Suprapubic skin (tissue), 4 donors: Measurements from ENCODE around the gene SERINC1. TPM values are rescaled to one million over a fixed set of nuclear protein-coding genes. Genes with fewer than 3 reads are reported as not detected.
A peak's percentile ranks its signal among the peaks of the same experiment; 100 is the strongest.

ENCODE experiments used
- DNase-seq, 2 donors: peaks; one replicate each; pipeline ENCODE4 v3.0.0-alpha.2; 2019; ENCODE audit warnings: low spot score in 2 of 2
- H3K27ac ChIP-seq: fragments of 200-600 bp; sonication (generic); one replicate; pipeline ENCODE4 v1.5.1; 2019
- H3K27me3 ChIP-seq: fragments of 200-600 bp; sonication (generic); one replicate; pipeline ENCODE4 v1.5.1; 2019
- H3K36me3 ChIP-seq: fragments of 200-600 bp; sonication (generic); one replicate; pipeline ENCODE4 v1.5.1; 2019
- H3K4me1 ChIP-seq: fragments of 200-600 bp; sonication (generic); one replicate; pipeline ENCODE4 v1.5.1; 2019
- H3K4me3 ChIP-seq: fragments of 200-600 bp; sonication (generic); one replicate; pipeline ENCODE4 v1.5.1; 2019; ENCODE audit warnings: mild to moderate bottlenecking
- H3K9me3 ChIP-seq: fragments of 200-600 bp; sonication (generic); one replicate; pipeline ENCODE4 v1.5.1; 2019
- EP300 ChIP-seq: sonication (generic); formaldehyde crosslinking; IDR thresholded peaks from one replicate; pipeline ENCODE4 v1.6.1; 2017; ENCODE audit warnings: antibody characterized with exemption
- POLR2A ChIP-seq, 2 donors: fragments of 450-650 bp; IDR thresholded peaks; one replicate each; pipeline ENCODE4 v1.6.1; 2017; ENCODE audit warnings: antibody characterized with exemption in 2 of 2, mild to moderate bottlenecking in 2 of 2, moderate library complexity in 2 of 2
- POLR2AphosphoS5 ChIP-seq, 3 donors: sonication (generic); formaldehyde crosslinking; IDR thresholded peaks; one replicate each; pipeline ENCODE4 v1.6.1; 2017; ENCODE audit warnings: antibody characterized with exemption in 3 of 3
- WGBS: methylation state at CpG from one replicate; pipeline ENCODE4 v1.1.5; 2018; 5-methylcytosine and 5-hydroxymethylcytosine counted together
- total RNA-seq, 4 donors: library from RNA; depleted of rRNA; stranded (reverse); fragments of >200 nt; gene quantifications; one replicate each; pipeline ENCODE4 v1.1.0, GENCODE V29; 2016
- TF ChIP-seq, protein P1 (sequence below), 2 donors: fragments of 200-600 bp in 1 of 2; fragments of 450-650 bp in 1 of 2; sonication (generic) in 1 of 2; IDR thresholded peaks; one replicate each; pipeline ENCODE4 v1.5.1; 2016 to 2019; ENCODE audit warnings: antibody characterized with exemption in 2 of 2, mild to moderate bottlenecking in 1 of 2, moderate library complexity in 1 of 2

The SERINC1 gene
- total RNA-seq, 4 donors from 2014 or later, result 107 to 132 (median 119) TPM

DNA sequence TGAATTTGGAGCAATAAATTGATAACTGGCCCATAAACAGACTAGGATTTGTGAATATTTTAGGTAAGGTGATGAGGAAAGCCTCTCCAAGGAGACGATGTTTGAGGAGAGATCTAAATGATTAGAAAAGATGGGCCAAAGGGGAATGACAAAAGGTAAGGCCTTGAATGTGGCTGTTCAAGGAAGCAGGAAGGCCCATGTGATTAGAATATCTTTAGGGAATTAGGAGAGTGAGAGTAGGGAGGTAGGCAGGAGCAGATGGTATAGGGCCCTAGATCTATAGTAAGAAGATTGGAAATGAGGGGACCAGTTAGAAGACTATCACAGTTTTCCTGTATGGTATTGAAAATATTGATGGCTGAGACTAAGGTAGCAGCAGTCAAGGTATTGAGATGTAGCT, 65.4 kb downstream of the SERINC1 start:
- Histone ChIP-seq H3K27ac (no peak overlapping the region), H3K4me3 (no peak overlapping the region), H3K36me3 (no peaks in the 10 kb centered on the region), H3K9me3 (no peaks in the 10 kb centered on the region), H3K27me3 (no peaks in the 10 kb centered on the region), H3K4me1 (peaks cover 4% of the 10 kb centered on the region)
- 88% methylated on average over 1 of the region's 1 CpG for WGBS
- no peak for DNase-seq
- TF ChIP-seq, protein P1, sequence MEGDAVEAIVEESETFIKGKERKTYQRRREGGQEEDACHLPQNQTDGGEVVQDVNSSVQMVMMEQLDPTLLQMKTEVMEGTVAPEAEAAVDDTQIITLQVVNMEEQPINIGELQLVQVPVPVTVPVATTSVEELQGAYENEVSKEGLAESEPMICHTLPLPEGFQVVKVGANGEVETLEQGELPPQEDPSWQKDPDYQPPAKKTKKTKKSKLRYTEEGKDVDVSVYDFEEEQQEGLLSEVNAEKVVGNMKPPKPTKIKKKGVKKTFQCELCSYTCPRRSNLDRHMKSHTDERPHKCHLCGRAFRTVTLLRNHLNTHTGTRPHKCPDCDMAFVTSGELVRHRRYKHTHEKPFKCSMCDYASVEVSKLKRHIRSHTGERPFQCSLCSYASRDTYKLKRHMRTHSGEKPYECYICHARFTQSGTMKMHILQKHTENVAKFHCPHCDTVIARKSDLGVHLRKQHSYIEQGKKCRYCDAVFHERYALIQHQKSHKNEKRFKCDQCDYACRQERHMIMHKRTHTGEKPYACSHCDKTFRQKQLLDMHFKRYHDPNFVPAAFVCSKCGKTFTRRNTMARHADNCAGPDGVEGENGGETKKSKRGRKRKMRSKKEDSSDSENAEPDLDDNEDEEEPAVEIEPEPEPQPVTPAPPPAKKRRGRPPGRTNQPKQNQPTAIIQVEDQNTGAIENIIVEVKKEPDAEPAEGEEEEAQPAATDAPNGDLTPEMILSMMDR (IDR thresholded peaks at IDR 0.05), result no peak
- no peak for TF ChIP-seq POLR2A (IDR thresholded peaks at IDR 0.05)
- no peak for TF ChIP-seq POLR2AphosphoS5 (IDR thresholded peaks at IDR 0.05)
- no peak for TF ChIP-seq EP300

DNA sequence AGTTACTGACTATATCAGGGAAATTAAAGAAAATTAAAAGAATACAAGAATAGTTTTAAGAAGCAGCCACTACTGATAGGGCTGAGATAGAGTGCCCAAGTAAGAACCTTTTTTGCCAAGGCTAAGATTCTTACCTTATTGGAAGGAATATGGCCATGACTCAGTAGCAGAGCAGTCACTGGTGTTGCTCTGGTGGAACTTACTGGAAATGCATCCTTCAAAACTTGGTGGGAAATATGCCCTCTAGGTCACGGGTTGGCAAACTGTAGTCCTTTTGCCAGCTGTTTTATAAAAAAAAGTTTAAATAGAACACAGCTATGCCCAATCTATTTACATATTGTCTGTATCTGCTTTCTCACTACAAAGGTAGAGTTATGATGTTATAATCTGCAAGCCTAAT, 66.2 kb downstream of the SERINC1 start:
- TF ChIP-seq EP300 (no peak), POLR2A (IDR thresholded peaks at IDR 0.05) (no peak), POLR2AphosphoS5 (IDR thresholded peaks at IDR 0.05) (no peak)
- TF ChIP-seq, protein P1 (IDR thresholded peaks at IDR 0.05), result no peak
- H3K4me1 ChIP-seq, result peaks cover 12% of the 10 kb centered on the region
- H3K27ac ChIP-seq, result no peak overlapping the region
- H3K36me3 ChIP-seq, result no peaks in the 10 kb centered on the region
- no peaks in the 10 kb centered on the region for H3K9me3 ChIP-seq
- no peaks in the 10 kb centered on the region for H3K27me3 ChIP-seq
- no peak overlapping the region for H3K4me3 ChIP-seq
- no peak for DNase-seq
- WGBS, result 93% methylated on average over 1 of the region's 1 CpG

DNA sequence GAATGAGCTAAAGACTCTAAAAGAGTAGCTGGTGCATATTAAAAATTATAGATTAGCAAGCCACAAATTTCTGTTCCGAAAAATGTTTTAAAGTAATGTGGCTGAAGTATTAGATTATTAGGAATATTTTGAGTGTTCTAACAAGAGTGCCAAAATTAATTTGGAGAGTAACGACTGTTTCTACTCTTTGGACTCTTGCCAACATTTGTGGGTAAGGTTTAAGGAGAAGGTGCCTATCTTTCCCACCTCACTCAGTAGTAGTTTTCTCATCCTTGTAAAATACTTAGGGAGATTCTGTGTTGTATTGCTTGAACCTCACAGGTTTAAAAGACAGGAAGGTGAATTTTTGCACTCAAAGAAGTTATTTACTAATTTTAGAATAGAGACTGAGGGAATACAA, 67.2 kb downstream of the SERINC1 start:
- peaks cover 14% of the 10 kb centered on the region for H3K4me1 ChIP-seq
- 60% methylated on average over 2 of the region's 2 CpGs for WGBS
- no peaks in the 10 kb centered on the region for H3K36me3 ChIP-seq
- no peak for DNase-seq
- TF ChIP-seq POLR2A (IDR thresholded peaks at IDR 0.05) (no peak), EP300 (no peak), POLR2AphosphoS5 (IDR thresholded peaks at IDR 0.05) (no peak)
- TF ChIP-seq, protein P1 (IDR thresholded peaks at IDR 0.05), result no peak
- H3K27me3 ChIP-seq, result no peaks in the 10 kb centered on the region
- no peak overlapping the region for H3K27ac ChIP-seq
- no peak overlapping the region for H3K4me3 ChIP-seq
- no peaks in the 10 kb centered on the region for H3K9me3 ChIP-seq

DNA sequence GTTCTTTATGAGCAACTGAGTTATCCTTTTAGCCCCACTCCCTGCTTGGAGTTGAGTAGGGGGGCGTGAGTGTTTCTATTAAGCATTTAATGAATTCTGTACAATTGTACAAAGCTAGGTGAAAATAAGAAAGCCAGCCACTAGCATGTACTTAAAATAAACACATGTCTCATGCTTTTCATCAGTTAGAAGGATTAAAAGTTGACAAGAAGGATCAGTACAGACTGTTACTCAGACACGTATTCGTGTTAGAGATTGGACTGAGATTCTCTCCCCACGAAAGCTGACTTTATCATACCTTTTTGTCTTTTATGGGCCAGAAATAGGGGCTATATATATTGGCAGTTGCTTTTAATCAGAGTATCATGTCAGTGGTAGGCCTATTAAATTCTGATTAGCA, 70.5 kb downstream of the SERINC1 start:
- Histone ChIP-seq H3K4me3 (no peak overlapping the region), H3K27ac (no peak overlapping the region), H3K27me3 (no peaks in the 10 kb centered on the region), H3K9me3 (no peaks in the 10 kb centered on the region), H3K4me1 (peaks cover 22% of the 10 kb centered on the region), H3K36me3 (no peaks in the 10 kb centered on the region)
- no peak for TF ChIP-seq POLR2AphosphoS5 (IDR thresholded peaks at IDR 0.05)
- no peak for TF ChIP-seq POLR2A (IDR thresholded peaks at IDR 0.05)
- TF ChIP-seq, protein P1 (IDR thresholded peaks at IDR 0.05), result no peak
- no peak for TF ChIP-seq EP300
- no peak for DNase-seq
- WGBS, result 62% methylated on average over 4 of the region's 4 CpGs

DNA sequence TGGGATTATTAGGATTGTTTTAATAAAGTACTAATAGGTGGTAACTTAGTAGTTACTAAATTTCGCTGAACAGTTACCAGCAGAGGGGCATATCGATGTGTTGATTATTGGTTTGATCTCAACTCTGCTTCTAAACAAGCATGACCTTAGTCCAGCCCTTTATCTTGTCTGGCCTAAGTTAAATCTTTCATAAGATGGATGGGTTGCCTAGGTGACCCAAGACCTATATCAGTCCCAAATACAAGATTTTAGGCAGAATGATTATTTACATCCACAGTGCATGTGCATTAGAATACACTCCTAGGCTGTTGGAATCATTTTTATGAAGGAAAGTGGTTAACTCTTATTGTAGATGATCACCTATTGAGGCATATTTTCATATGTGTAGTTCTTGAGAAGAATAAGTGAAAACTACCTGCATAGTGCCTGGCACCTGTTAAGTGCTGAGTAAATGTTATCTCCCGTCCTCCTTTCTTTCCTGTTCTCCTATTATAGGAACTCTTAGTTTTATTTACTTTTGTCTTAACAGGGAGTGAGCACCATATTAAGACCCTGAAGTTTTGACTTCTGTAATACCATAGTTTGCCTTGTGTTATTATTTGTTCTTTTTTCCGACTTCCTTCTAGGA, 71.0 kb downstream of the SERINC1 start:
- H3K36me3 ChIP-seq, result no peaks in the 10 kb centered on the region
- no peak for DNase-seq
- no peaks in the 10 kb centered on the region for H3K9me3 ChIP-seq
- TF ChIP-seq, protein P1 (IDR thresholded peaks at IDR 0.05), result no peak
- no peak for TF ChIP-seq EP300
- TF ChIP-seq POLR2A (IDR thresholded peaks at IDR 0.05), result no peak
- no peak for TF ChIP-seq POLR2AphosphoS5 (IDR thresholded peaks at IDR 0.05)
- H3K27ac ChIP-seq, result no peak overlapping the region
- WGBS, result 41% methylated on average over 4 of the region's 4 CpGs
- no peaks in the 10 kb centered on the region for H3K27me3 ChIP-seq
- H3K4me3 ChIP-seq, result peak overlapping the region; percentile 100
- peaks cover 22% of the 10 kb centered on the region for H3K4me1 ChIP-seq
